Measurements from ENCODE around the gene HES4. TPM values are rescaled to one million over a fixed set of nuclear protein-coding genes. Genes with fewer than 3 reads are reported as not detected.

Gene HES4
- total and polyA plus RNA-seq, 10 of the 15 experiments (the other 5 are each of a cell fraction or from before 2014, with no cell fraction given) = 0.44 to 1.7 (median 0.85) TPM; not detected in 5

DNA sequence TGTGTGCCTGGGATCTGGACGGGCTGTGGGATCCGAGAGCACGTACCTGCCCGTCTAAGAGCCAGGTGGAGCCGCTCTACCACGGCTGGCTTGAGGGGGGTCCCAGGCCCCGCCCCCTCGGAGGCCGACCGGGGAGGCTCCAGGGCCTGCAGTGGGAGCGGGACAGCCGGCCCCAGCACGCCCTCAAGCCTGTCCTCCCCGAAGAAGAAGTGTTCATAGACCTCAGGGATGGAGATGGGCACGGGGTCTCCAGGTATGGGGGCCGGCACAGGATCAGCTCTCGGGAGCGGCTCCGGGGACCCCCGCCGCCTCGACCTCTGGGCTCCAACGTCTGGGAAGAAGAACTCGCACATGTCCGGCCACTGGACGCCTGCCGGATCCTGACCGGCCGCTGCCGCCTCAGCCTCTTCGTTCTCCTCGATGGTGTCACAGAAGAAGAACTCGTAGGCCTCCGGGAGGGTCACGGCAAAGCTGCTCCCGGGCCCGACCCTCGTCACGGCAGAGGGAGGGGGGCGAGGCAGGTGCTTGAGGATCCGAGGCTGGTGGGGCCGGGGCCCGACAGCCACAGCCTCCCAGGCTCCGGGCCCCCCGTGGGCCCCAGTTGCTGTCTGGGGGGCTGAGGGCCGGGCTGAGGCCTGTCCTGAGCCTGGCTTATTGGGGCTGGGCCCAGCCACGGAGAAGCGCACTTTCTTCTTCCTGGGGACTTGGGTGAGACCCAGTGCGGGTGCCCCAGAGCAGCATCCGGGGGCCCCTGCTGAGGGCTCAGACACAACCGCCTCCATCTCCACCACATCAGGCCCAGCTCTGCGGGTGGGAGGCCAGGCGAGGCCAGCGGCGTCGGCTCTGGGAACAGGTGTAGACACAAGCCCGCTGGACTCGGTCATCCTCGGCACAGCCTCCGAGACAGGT lies 20.8 kb downstream of the HES4 start:
- H3K4me1 ChIP-seq (ENCODE audit: control insufficient read depth, insufficient read depth, low read length) = no peaks in the 10 kb centered on the region
- in situ Hi-C loops (cut with MboI) = no loop called here
- no peak overlapping the region for H3K4me2 ChIP-seq (ENCODE audit: control insufficient read depth, insufficient read depth)
- no peak for ATAC-seq
- H3K36me3 ChIP-seq (ENCODE audit: control insufficient read depth in 2 of 2, insufficient read depth in 2 of 2, low read length in 1 of 2) = no peaks in the 10 kb centered on the region
- no peak for FAIRE-seq
- POLR2A ChIA-PET = no interaction called here
- CTCF ChIA-PET = no interaction called here
- H3K79me2 ChIP-seq (ENCODE audit: control insufficient read depth, insufficient read depth, low read length) = no peaks in the 10 kb centered on the region
- BruUV-seq (replicated peaks) = no TSS peak
- no peaks in the 10 kb centered on the region for H3K27me3 ChIP-seq (replicated peaks in 1 of 2; ENCODE audit: control insufficient read depth in 2 of 2, insufficient read depth in 2 of 2, low read length in 1 of 2)
- no peak overlapping the region for H3K27ac ChIP-seq (ENCODE audit: control insufficient read depth, insufficient read depth)
- intact Hi-C loops (cut with micrococcal nuclease; ENCODE audit: unreplicated experiment) = no loop called here
- H4K20me1 ChIP-seq (ENCODE audit: control insufficient read depth, insufficient read depth) = no peaks in the 10 kb centered on the region
- no peak overlapping the region for H3K4me3 ChIP-seq
- H3K9ac ChIP-seq (ENCODE audit: control insufficient read depth, insufficient read depth, low read length) = no peak overlapping the region
- WGBS (ENCODE audit: insufficient coverage, insufficient replicate concordance, low lambda C conversion rate, missing lambda C conversion rate) = 69% methylated on average over 54 of the region's 60 CpGs
- H2AFZ ChIP-seq (ENCODE audit: control insufficient read depth, low read depth, low read length) = no peak overlapping the region
- no peak for DNase-seq (ENCODE audit: low read depth, low spot score)
- no peaks in the 10 kb centered on the region; the same call in 2 of the 3 replicates for H3K9me3 ChIP-seq (replicated peaks; ENCODE audit: control insufficient read depth, insufficient read depth, low read length)
- RAD21 ChIA-PET (ENCODE audit: unreplicated experiment) = no interaction called here
- SMC1A ChIA-PET (ENCODE audit: uncharacterized antibody, unreplicated experiment) = no interaction called here
- TF ChIP-seq MYC (IDR thresholded peaks at IDR 0.05; ENCODE audit: insufficient read depth, insufficient read length, insufficient replicate concordance, low read length, severe bottlenecking) (no peak), MEF2A (IDR thresholded peaks at IDR 0.05; ENCODE audit: insufficient read depth, low read depth, low read length) (no peak), ZNF384 (IDR thresholded peaks at IDR 0.05; ENCODE audit: borderline replicate concordance, low read depth, low read length) (no peak), IRF3 (IDR thresholded peaks at IDR 0.05) (no peak), TBL1XR1 (IDR thresholded peaks at IDR 0.05; ENCODE audit: low read depth, low read length) (no peak), ZBTB33 (IDR thresholded peaks at IDR 0.05) (no peak), SIX5 (IDR thresholded peaks at IDR 0.05; ENCODE audit: low read depth, low read length, severe bottlenecking) (no peak), NR2C1 (IDR thresholded peaks at IDR 0.05) (no peak), ELK1 (IDR thresholded peaks at IDR 0.05; ENCODE audit: low read depth, low read length) (no peak), HCFC1 (IDR thresholded peaks at IDR 0.05; ENCODE audit: low read length) (no peak), TAF1 (IDR thresholded peaks at IDR 0.05; ENCODE audit: borderline replicate concordance, low read depth, low read length) (no peak), CHD4 (IDR thresholded peaks at IDR 0.05) (no peak), SIN3A (IDR thresholded peaks at IDR 0.05; ENCODE audit: low read depth, low read length) (no peak), SRF (IDR thresholded peaks at IDR 0.05; ENCODE audit: low read depth in 2 of 2, low read length in 2 of 2) (no peak)
- TF ChIP-seq, protein P1, sequence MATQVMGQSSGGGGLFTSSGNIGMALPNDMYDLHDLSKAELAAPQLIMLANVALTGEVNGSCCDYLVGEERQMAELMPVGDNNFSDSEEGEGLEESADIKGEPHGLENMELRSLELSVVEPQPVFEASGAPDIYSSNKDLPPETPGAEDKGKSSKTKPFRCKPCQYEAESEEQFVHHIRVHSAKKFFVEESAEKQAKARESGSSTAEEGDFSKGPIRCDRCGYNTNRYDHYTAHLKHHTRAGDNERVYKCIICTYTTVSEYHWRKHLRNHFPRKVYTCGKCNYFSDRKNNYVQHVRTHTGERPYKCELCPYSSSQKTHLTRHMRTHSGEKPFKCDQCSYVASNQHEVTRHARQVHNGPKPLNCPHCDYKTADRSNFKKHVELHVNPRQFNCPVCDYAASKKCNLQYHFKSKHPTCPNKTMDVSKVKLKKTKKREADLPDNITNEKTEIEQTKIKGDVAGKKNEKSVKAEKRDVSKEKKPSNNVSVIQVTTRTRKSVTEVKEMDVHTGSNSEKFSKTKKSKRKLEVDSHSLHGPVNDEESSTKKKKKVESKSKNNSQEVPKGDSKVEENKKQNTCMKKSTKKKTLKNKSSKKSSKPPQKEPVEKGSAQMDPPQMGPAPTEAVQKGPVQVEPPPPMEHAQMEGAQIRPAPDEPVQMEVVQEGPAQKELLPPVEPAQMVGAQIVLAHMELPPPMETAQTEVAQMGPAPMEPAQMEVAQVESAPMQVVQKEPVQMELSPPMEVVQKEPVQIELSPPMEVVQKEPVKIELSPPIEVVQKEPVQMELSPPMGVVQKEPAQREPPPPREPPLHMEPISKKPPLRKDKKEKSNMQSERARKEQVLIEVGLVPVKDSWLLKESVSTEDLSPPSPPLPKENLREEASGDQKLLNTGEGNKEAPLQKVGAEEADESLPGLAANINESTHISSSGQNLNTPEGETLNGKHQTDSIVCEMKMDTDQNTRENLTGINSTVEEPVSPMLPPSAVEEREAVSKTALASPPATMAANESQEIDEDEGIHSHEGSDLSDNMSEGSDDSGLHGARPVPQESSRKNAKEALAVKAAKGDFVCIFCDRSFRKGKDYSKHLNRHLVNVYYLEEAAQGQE (IDR thresholded peaks at IDR 0.05; ENCODE audit: low read depth, low read length) = no peak

Measured in GM12878 (cell line).